IMR-90 (cell line): ENCODE data around the gene PRPF8. TPM values are rescaled to one million over a fixed set of nuclear protein-coding genes. Genes with fewer than 3 reads are reported as not detected.

Source experiments
- ATAC-seq: fragments of 200-7000 bp; cut with Tn5 transposase; 2 replicates; pipeline ENCODE4 v1.9.1; 2020; ENCODE audit warnings: low read depth, mild to moderate bottlenecking, moderate library complexity
- BruUV-seq: library from RNA; stranded (reverse); fragments of 400-500 nt; replicated peaks from 2 replicates; lab custom pipeline; 2021; lab: Mats Ljungman, UMichigan
- CTCF ChIA-PET: fragments of 300-600 bp; formaldehyde crosslinking; extraction: SDS; loops from one replicate; lab custom pipeline; 2021; ENCODE audit warnings: antibody characterized with exemption; lab: Yijun Ruan, JAX
- POLR2A ChIA-PET: fragments of 300-600 bp; sonication (Branson Sonifier 250); formaldehyde crosslinking; loops from one replicate; lab custom pipeline; 2022; ENCODE audit warnings: antibody characterized with exemption; ENCODE audit not compliant: unreplicated experiment; lab: Charles Lee
- DNase-seq: peaks from one replicate; pipeline ENCODE4 v3.0.0; 2013
- H2AFZ ChIP-seq: replicated peaks from 2 replicates; pipeline ENCODE3; 2013; ENCODE audit warnings: low read length, mild to moderate bottlenecking; ENCODE audit not compliant: poor library complexity
- H2AK5ac ChIP-seq: 2 replicates; pipeline ENCODE4 v1.6.1; 2013; ENCODE audit warnings: low read depth, low read length, inconsistent platforms
- H2AK9ac ChIP-seq: replicated peaks from 2 replicates; pipeline ENCODE3; 2013; ENCODE audit warnings: mild to moderate bottlenecking, low read depth, low read length, moderate library complexity; ENCODE audit not compliant: poor library complexity
- H2BK120ac ChIP-seq: 2 replicates; pipeline ENCODE4 v1.6.1; 2013; ENCODE audit warnings: low read depth, low read length, inconsistent platforms
- H2BK15ac ChIP-seq: 3 replicates; pipeline ENCODE4 v1.6.1; 2013; ENCODE audit warnings: low read depth, low read length, inconsistent platforms
- H2BK20ac ChIP-seq: 2 replicates; pipeline ENCODE4 v1.6.1; 2013; ENCODE audit warnings: low read depth, mild to moderate bottlenecking, inconsistent platforms, low read length, moderate library complexity
- H2BK5ac ChIP-seq: 2 replicates; pipeline ENCODE4 v1.6.1; 2013; ENCODE audit warnings: mild to moderate bottlenecking, low read depth, low read length, inconsistent platforms; ENCODE audit not compliant: poor library complexity, severe bottlenecking
- H3K14ac ChIP-seq: replicated peaks from 2 replicates; pipeline ENCODE4 v1.6.1; 2013; ENCODE audit warnings: low read depth, low read length, inconsistent platforms
- H3K18ac ChIP-seq: 2 replicates; pipeline ENCODE4 v1.6.1; 2013; ENCODE audit warnings: low read depth, low read length, control low read depth
- H3K23ac ChIP-seq: 2 replicates; pipeline ENCODE4 v1.6.1; 2013; ENCODE audit warnings: low read depth, low read length, inconsistent platforms
- H3K27ac ChIP-seq: 2 replicates; pipeline ENCODE4 v1.5.1; 2013; ENCODE audit warnings: mild to moderate bottlenecking, control low read depth, low read length; ENCODE audit not compliant: insufficient read depth
- H3K27me3 ChIP-seq: 2 replicates; pipeline ENCODE4 v1.6.1; 2013; ENCODE audit warnings: low read length; ENCODE audit not compliant: control insufficient read depth, insufficient read depth
- H3K36me3 ChIP-seq: 2 replicates; pipeline ENCODE4 v1.6.1; 2013; ENCODE audit warnings: low read length, mixed read lengths; ENCODE audit not compliant: control insufficient read depth, insufficient read depth
- H3K4ac ChIP-seq: 2 replicates; pipeline ENCODE4 v1.6.1; 2013; ENCODE audit warnings: low read depth, low read length, inconsistent platforms
- H3K4me1 ChIP-seq: 2 replicates; pipeline ENCODE4 v1.6.1; 2013; ENCODE audit warnings: low read length, mixed read lengths; ENCODE audit not compliant: control insufficient read depth, insufficient read depth
- H3K4me2 ChIP-seq: 2 replicates; pipeline ENCODE4 v1.6.1; 2013; ENCODE audit warnings: low read depth, mild to moderate bottlenecking, control low read depth, low read length, moderate library complexity
- H3K4me3 ChIP-seq: 2 replicates; pipeline ENCODE4 v1.5.1; 2013; ENCODE audit warnings: low read depth, mild to moderate bottlenecking, control low read depth, low read length, moderate library complexity; ENCODE audit not compliant: insufficient read depth
- H3K56ac ChIP-seq: 2 replicates; pipeline ENCODE4 v1.6.1; 2013; ENCODE audit warnings: low read length, inconsistent platforms; ENCODE audit not compliant: insufficient read depth; ENCODE audit errors: extremely low read depth
- H3K79me1 ChIP-seq, 2 experiments: 2 replicates each; pipeline ENCODE4 v1.6.1; 2013; ENCODE audit warnings: low read length in 2 of 2, inconsistent platforms in 1 of 2, low read depth in 1 of 2
- H3K9ac ChIP-seq: 2 replicates; pipeline ENCODE4 v1.6.1; 2013; ENCODE audit warnings: low read depth, low read length, control low read depth
- H3K9me1 ChIP-seq: 2 replicates; pipeline ENCODE4 v1.6.1; 2013; ENCODE audit warnings: low read length, inconsistent platforms; ENCODE audit not compliant: insufficient read depth
- H3K9me3 ChIP-seq: 2 replicates; pipeline ENCODE4 v1.6.1; 2013; ENCODE audit warnings: low read length; ENCODE audit not compliant: control insufficient read depth, insufficient read depth
- H4K20me1 ChIP-seq: 2 replicates; pipeline ENCODE4 v1.6.1; 2013; ENCODE audit warnings: low read length, inconsistent platforms; ENCODE audit not compliant: insufficient read depth
- H4K5ac ChIP-seq: 2 replicates; pipeline ENCODE4 v1.6.1; 2013; ENCODE audit warnings: mild to moderate bottlenecking, low read depth, low read length, control low read depth
- H4K8ac ChIP-seq, 2 experiments: 2 replicates each; pipeline ENCODE4 v1.6.1; 2013; ENCODE audit warnings: low read depth in 2 of 2, low read length in 2 of 2, control low read depth in 1 of 2, inconsistent platforms in 1 of 2
- H4K91ac ChIP-seq: 2 replicates; pipeline ENCODE4 v1.6.1; 2013; ENCODE audit warnings: low read depth, low read length, inconsistent platforms; ENCODE audit not compliant: insufficient read depth
- BHLHE40 ChIP-seq: fragments of 150-350 bp; IDR thresholded peaks from 2 replicates; pipeline ENCODE4 v1.6.1; 2016; ENCODE audit warnings: mild to moderate bottlenecking, low read depth, low read length
- CEBPB ChIP-seq: IDR thresholded peaks from 2 replicates; pipeline ENCODE4 v1.6.1; 2012; ENCODE audit warnings: low read depth, low read length, improper control_type of control experiment
- CHD1 ChIP-seq: IDR thresholded peaks from 2 replicates; pipeline ENCODE4 v1.6.1; 2012; ENCODE audit warnings: low read depth, low read length, improper control_type of control experiment
- FOS ChIP-seq: fragments of 150-350 bp; IDR thresholded peaks from 2 replicates; pipeline ENCODE4 v1.6.1; 2016; ENCODE audit warnings: low read depth, low read length
- MAFK ChIP-seq: IDR thresholded peaks from 2 replicates; pipeline ENCODE4 v1.6.1; 2012; ENCODE audit warnings: low read depth, low read length, improper control_type of control experiment
- MAZ ChIP-seq: IDR thresholded peaks from 2 replicates; pipeline ENCODE4 v1.6.1; 2012; ENCODE audit warnings: low read depth, mild to moderate bottlenecking, low read length, improper control_type of control experiment, moderate library complexity, borderline replicate concordance
- MXI1 ChIP-seq: IDR thresholded peaks from 2 replicates; pipeline ENCODE4 v1.6.1; 2012; ENCODE audit warnings: low read depth, mild to moderate bottlenecking, low read length, moderate library complexity, borderline replicate concordance
- NFE2L2 ChIP-seq: fragments of 150-350 bp; IDR thresholded peaks from 2 replicates; pipeline ENCODE4 v1.6.1; 2016; ENCODE audit warnings: low read depth, mild to moderate bottlenecking, low read length
- POLR2A ChIP-seq: IDR thresholded peaks from 2 replicates; pipeline ENCODE4 v1.6.1; 2012; ENCODE audit warnings: mild to moderate bottlenecking, low read depth, low read length
- RAD21 ChIP-seq: IDR thresholded peaks from 2 replicates; pipeline ENCODE4 v1.6.1; 2012; ENCODE audit warnings: low read length, improper control_type of control experiment
- RCOR1 ChIP-seq: IDR thresholded peaks from 2 replicates; pipeline ENCODE4 v1.6.1; 2012; ENCODE audit warnings: mild to moderate bottlenecking, low read length, improper control_type of control experiment; ENCODE audit not compliant: insufficient replicate concordance
- RFX5 ChIP-seq: IDR thresholded peaks from 2 replicates; pipeline ENCODE4 v1.8.0; 2012; ENCODE audit warnings: low read depth, mild to moderate bottlenecking, low read length, moderate library complexity
- SMC3 ChIP-seq: fragments of 150-350 bp; IDR thresholded peaks from 2 replicates; pipeline ENCODE4 v1.6.1; 2016; ENCODE audit warnings: low read depth, mild to moderate bottlenecking, antibody characterized with exemption, low read length, moderate library complexity
- WGBS, 2 experiments: methylation state at CpG; one replicate each; pipeline versions ENCODE4 v1.1.5 to v1.1.7; 2013; ENCODE audit warnings: missing lambda C conversion rate in 2 of 2; ENCODE audit not compliant: insufficient read length in 1 of 2; ENCODE audit errors: extremely low coverage in 2 of 2; 5-methylcytosine and 5-hydroxymethylcytosine counted together
- dilution Hi-C: fragments of 300-500 bp; cut with HindIII; formaldehyde crosslinking; loops from one replicate; pipeline ENCODE4 v1.14.3; 2018; ENCODE audit warnings: low sequenced_read_pairs; ENCODE audit not compliant: unreplicated experiment
- in situ Hi-C: fragments of 300-500 bp; cut with MboI; formaldehyde crosslinking; loops from 3 replicates; pipeline ENCODE4 v1.14.3; 2019; ENCODE audit warnings: low sequenced_read_pairs, inconsistent platforms, mixed read lengths
- intact Hi-C: fragments of 100-400 bp; cut with micrococcal nuclease; formaldehyde crosslinking; loops from 2 replicates; pipeline ENCODE4 v1.10.0; 2022
- polyA plus RNA-seq, 3 experiments: library from polyadenylated mRNA; depleted of rRNA; stranded (reverse); fragments of >200 nt; gene quantifications; 2 replicates each; pipeline ENCODE4 v1.2.3, GENCODE V29; 2012; ENCODE audit warnings: low replicate concordance in 1 of 3
- total RNA-seq: library from RNA; depleted of rRNA; stranded (reverse); fragments of >200 nt; gene quantifications from 2 replicates; pipeline ENCODE4 v1.2.3, GENCODE V29; 2012
- TF ChIP-seq, protein P1 (sequence below): fragments of 150-350 bp; IDR thresholded peaks from 2 replicates; pipeline ENCODE4 v1.6.1; 2017; ENCODE audit warnings: mild to moderate bottlenecking, antibody characterized with exemption, low read length, low read depth
- TF ChIP-seq, protein P2 (sequence below): conservative IDR thresholded peaks from 2 replicates; pipeline ENCODE4 v1.5.1; 2012; ENCODE audit warnings: mild to moderate bottlenecking, low read depth, low read length, improper control_type of control experiment
- TF ChIP-seq, protein P3 (sequence below): fragments of 150-350 bp; IDR thresholded peaks from 2 replicates; pipeline ENCODE4 v1.6.1; 2016; ENCODE audit warnings: low read depth, mild to moderate bottlenecking, low read length, moderate library complexity, borderline replicate concordance

Gene PRPF8
- total and polyA plus RNA-seq, 2 of the 4 experiments (the other 2 are of a cell fraction): 141 to 160 TPM

DNA sequence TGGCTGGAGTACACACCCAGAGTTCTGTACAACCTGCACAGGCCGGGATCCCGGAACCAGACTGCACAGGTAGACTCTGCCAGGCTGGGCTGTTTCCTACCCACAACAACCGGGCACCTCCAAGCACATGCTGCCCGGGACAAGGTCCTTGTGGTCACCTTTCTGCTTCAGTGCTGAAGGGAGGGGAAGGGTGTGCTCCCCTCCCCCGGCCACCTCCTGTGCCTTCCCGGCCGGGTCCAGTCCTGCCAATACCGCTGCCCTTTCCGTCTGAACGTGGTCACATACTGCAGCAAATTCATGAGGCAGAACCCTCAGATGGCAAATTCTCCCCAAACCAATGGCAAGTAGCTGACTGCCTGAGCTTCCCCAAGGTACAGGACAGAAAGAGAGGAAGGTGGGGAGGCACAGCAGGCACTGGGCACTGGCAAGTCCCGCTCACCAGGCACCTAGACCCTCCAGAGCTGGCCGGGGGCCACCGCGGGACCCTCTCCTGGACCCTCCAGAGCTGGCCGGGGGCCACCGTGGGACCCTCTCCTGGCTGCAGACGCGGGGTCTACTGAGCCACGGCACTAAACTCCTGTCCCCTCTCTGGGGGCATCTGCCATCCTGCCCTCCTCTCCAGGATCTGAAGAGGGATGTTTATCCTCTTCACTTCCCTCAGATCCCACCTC is 78.9 kb downstream of the PRPF8 start:
- no TSS peak for BruUV-seq
- Histone ChIP-seq H4K20me1 (no peaks in the 10 kb centered on the region; the same call in 1 of the 2 replicates), H3K4me1 (peaks cover 6% of the 10 kb centered on the region; the same call in 1 of the 2 replicates), H3K9me3 (peaks cover 8% of the 10 kb centered on the region; the same call in 1 of the 2 replicates), H2BK5ac (no peak overlapping the region), H3K36me3 (no peaks in the 10 kb centered on the region), H4K91ac (no peak overlapping the region), H4K5ac (no peak overlapping the region), H2AK9ac (no peak overlapping the region), H3K79me1 (no peaks in the 10 kb centered on the region), H3K27ac (no peak overlapping the region), H3K9me1 (no peaks in the 10 kb centered on the region; the same call in 1 of the 2 replicates), H3K56ac (no peak overlapping the region), H3K4me3 (no peak overlapping the region), H2AFZ (no peak overlapping the region), H3K23ac (no peak overlapping the region), H3K9ac (no peak overlapping the region), H3K14ac (no peak overlapping the region), H3K27me3 (no peaks in the 10 kb centered on the region), H3K18ac (no peak overlapping the region), H2BK20ac (no peak overlapping the region), H2AK5ac (no peak overlapping the region), H3K4ac (no peak overlapping the region), H3K4me2 (no peak overlapping the region), H4K8ac (no peak overlapping the region), H2BK15ac (no peak overlapping the region), H2BK120ac (no peak overlapping the region)
- no peak for TF ChIP-seq NFE2L2
- TF ChIP-seq RFX5: no peak
- TF ChIP-seq, protein P1, sequence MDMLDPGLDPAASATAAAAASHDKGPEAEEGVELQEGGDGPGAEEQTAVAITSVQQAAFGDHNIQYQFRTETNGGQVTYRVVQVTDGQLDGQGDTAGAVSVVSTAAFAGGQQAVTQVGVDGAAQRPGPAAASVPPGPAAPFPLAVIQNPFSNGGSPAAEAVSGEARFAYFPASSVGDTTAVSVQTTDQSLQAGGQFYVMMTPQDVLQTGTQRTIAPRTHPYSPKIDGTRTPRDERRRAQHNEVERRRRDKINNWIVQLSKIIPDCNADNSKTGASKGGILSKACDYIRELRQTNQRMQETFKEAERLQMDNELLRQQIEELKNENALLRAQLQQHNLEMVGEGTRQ: no peak
- TF ChIP-seq MXI1: no peak
- TF ChIP-seq MAFK: no peak
- TF ChIP-seq CEBPB: no peak
- no peak for TF ChIP-seq BHLHE40
- TF ChIP-seq CHD1: no peak
- TF ChIP-seq, protein P2, sequence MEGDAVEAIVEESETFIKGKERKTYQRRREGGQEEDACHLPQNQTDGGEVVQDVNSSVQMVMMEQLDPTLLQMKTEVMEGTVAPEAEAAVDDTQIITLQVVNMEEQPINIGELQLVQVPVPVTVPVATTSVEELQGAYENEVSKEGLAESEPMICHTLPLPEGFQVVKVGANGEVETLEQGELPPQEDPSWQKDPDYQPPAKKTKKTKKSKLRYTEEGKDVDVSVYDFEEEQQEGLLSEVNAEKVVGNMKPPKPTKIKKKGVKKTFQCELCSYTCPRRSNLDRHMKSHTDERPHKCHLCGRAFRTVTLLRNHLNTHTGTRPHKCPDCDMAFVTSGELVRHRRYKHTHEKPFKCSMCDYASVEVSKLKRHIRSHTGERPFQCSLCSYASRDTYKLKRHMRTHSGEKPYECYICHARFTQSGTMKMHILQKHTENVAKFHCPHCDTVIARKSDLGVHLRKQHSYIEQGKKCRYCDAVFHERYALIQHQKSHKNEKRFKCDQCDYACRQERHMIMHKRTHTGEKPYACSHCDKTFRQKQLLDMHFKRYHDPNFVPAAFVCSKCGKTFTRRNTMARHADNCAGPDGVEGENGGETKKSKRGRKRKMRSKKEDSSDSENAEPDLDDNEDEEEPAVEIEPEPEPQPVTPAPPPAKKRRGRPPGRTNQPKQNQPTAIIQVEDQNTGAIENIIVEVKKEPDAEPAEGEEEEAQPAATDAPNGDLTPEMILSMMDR: no peak
- no peak for TF ChIP-seq SMC3
- no peak for TF ChIP-seq RCOR1
- TF ChIP-seq RAD21: no peak
- TF ChIP-seq, protein P3, sequence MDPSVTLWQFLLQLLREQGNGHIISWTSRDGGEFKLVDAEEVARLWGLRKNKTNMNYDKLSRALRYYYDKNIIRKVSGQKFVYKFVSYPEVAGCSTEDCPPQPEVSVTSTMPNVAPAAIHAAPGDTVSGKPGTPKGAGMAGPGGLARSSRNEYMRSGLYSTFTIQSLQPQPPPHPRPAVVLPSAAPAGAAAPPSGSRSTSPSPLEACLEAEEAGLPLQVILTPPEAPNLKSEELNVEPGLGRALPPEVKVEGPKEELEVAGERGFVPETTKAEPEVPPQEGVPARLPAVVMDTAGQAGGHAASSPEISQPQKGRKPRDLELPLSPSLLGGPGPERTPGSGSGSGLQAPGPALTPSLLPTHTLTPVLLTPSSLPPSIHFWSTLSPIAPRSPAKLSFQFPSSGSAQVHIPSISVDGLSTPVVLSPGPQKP: no peak
- no peak for TF ChIP-seq FOS
- no peak for TF ChIP-seq POLR2A
- TF ChIP-seq MAZ: no peak
- dilution Hi-C loops: no loop called here
- ATAC-seq (no peak), DNase-seq (no peak)
- POLR2A ChIA-PET: no interaction called here
- intact Hi-C loops: no loop called here
- WGBS, 2 experiments: 81% methylated on average over 5 of the region's 19 CpGs; no CpG with 5 or more reads in 1 of the 2 experiments
- CTCF ChIA-PET: no interaction called here
- in situ Hi-C loops: no loop called here
